DMS153 (cell line): ENCODE measurements around the gene GNPDA1.

Source experiments
- DNase-seq: peaks from one replicate; lab custom pipeline; 2025; lab: John Stamatoyannopoulos, UW

Gene GNPDA1

DNA sequence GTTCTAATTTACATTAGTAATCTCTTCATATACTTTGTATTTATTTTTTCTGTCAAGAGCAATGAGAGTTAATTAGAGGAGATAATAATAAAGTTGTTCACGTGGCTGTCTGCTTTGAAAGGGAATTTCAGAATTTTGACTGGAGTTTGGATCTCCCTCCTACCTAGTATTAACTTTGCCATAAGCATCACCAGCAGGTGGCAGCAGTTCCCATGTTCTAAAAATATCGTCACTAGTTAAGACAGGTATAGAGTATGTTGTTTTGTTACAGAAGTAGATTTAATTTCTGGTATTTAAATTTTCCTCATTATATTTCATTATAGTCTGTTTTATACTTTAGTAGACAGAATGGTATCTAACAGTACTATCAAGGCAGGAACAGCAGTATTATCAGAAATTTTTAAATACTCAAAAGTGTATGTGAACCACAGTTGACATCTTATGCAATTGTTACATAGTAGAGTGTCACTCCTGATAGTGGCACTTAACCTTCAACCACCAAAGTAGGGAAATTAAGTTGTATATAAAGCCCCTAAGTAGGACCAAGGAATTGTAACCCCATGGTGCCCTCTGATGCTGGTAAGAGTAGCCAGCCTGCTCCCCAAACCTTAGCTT, 20.4 kb downstream of the GNPDA1 start:
- DNase-seq = no peak

DNA sequence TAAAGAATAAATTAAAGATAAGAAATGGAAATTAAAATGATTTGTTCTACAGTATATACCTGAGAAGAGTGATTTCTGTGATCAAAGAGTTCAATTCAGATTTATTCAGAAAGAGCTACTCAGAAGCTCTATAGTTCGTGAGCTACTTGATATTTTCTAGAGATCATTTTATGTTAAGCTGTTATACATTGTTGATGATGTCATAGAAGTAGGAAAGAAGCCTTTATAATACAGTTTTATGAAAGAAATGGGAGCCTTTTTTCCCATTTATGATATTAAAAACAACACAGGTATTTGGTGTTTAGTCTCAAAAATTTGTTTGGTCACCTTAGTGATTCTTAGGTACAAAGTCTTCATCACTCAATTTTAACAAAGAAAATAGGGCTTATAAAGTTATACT, 23.1 kb downstream of the GNPDA1 start:
- DNase-seq = no peak

DNA sequence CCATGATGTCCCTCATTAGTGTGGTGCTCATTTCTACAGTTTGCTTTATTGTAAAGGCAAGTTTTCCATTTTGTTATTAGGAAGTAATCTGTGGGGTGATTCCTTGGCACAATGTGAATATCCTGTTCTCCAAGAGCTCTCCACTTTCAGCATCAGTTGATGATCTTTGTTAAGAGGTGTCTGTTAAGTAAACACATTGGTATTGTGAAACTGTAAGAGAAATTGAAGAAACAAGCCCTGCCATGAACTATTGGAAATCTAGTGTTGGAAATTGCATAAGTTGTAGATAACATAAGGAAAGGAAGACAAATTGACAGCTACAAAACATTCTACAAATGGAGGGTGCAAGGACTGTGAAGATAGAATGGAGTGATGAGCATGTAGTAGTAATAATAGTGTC, 26.8 kb downstream of the GNPDA1 start:
- no peak for DNase-seq

DNA sequence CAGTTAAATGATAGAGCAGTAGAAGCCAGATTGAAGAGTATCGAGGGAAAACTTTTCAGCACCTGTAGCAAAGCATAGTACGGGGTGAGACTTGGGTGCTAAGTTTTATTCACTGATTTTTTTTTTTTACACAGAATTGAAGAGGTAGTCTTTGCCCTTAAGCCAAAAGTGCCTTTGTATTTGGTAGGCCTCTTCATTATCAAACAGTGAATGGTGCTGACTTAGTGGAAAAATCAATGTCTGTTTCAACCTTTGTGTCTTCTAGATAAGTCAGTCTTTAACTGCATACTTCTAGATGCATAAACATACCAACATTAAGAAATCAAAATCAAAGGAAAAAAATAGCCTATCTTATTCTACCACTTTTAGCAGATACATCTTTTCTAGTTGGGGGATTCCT, 30.2 kb downstream of the GNPDA1 start:
- DNase-seq = no peak

DNA sequence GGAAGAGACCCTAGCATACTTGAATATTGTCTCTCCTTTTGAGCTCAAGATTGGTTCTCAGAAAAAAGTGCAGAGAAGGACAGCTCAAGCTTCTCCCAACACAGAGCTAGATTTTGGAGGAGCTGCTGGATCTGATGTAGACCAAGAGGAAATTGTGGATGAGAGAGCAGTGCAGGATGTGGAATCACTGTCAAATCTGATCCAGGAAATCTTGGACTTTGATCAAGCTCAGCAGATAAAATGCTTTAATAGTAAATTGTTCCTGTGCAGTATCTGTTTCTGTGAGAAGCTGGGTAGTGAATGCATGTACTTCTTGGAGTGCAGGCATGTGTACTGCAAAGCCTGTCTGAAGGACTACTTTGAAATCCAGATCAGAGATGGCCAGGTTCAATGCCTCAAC, 34.4 kb downstream of the GNPDA1 start:
- no peak for DNase-seq

DNA sequence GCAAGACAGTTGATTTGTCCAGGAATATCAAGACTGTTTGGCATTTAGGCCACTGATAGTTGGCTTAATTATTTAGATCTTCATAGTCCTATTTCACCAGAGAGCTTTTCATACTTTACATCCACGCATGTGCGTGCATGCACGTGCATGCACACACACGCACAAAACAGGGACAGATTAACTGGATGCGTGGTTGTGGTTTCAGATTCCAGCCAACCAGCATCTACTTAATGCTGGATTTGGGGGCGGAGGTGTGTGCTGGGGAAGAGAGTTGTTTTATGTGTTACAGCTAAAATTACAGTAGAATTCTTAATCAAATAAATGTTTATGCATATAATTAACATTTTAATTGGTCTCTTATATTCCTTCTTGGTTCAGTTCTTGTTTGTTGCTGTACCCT, 36.7 kb downstream of the GNPDA1 start:
- no peak for DNase-seq

DNA sequence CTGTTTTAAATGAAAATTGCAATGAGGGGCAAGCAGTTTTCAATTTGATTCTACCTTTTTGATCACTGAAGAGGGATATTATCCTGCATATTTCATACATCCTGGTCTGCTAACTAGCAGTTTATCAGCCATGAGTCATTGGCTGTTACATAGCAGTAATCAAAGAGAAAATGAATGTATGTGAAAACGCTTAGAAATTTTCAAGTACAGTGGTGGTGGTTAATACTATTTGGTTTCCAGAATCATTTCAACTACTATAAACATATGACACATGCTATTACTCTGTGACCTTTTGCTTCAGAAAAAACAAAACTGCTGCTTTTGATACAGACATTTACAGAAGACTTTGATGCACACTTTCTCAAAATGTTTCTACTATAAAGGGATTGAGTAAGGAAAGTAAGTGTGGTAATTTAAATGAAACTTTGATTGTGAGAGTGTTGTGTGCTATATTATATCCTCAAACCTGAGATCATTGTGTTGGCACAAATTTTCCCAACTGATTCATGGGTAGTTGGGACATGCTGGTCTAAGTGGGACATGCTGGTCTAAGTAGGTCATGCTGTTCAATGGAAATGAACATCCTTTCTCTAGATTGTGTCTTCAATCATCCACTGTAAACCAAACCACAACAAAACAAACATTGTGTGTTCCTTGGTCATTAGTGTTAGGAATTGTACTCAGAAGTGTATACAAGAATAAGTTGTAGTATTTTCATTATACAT, 38.8 kb downstream of the GNPDA1 start:
- no peak for DNase-seq

DNA sequence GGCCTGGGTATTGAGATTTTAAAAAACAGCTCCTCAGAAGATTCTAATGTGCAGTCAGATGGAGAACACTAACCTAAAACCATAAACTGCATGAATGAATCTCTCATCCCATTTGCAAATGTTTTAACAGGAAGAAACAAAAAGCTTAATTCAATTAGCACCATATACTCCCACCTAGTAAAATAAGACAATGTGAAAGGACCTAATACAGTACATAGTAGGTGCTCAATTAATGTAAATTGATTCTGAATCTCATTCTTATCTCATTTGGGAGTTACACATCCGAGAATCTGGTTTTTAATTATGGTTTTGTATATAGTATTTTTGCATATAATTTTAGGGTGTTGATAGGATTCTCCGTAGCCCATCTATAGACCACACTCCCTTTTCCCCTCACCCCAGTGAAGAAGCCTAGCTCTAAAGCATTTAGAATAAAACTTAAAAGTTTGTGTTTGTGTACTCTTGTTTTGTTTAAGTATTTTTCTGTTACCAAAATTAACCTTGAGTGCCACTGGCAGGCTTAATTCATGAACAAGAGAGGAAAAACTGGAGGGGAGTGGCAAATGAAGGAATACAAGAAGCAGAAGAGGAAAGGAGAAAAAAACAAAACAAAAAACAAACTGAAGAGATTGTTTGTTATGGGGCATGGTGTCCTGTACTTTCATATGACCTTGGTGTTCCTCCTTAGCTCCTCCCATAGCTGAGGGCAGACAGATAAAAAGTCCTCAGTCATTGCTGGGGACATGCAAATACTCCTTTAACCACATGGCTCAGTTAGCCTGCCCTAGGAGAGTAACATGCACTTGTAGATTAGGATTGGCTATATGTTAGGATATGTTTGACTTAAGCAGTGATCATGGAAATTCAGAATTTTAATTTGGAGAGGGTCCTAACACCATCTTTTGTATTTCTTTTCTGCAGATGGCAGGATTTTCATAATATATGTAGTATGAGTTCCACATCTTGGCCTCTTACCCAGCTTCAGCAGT, 42.8 kb downstream of the GNPDA1 start:
- no peak for DNase-seq

DNA sequence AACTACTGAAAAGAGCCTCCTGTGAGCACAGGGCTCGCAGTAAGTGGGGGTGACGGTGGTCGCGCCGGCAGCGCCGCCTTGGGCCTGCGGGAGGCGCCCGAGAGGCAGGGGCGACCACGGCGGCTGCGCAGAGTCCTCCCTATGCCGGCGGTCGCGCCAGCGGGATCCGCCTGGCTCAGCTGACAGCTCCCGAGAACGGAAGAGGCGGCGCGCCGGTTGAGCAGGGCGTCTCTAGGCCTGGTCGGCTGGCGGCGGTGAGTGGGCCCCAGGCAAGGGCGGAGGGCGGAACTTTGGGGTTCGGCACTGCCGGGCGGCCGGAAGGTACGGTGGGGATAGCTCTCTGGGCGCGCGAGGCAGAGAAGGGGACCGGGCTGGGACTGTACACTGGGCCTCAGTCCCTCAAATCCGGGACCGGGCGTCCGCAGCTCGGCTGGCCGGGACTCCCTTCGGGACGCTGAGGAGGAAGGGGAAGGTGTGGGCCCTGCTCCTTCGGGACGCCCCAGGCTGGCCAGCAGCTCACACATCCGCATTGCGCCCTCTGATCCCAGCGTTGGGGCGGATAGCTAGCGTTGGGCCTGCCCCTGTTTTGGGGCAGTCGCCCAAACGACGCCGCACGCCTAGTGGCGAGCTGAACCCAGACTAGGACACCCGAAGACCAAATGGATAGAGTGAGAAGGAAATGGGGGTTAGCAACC, 43.8 kb downstream of the GNPDA1 start, which contains the start of gene RNF14:
RNF14 (plus strand) TSS at position 192 of the 695 bp plus-strand sequence. CDS start 4,484 bp downstream, outside the sequence.
- peak; percentile 61 for DNase-seq

DNA sequence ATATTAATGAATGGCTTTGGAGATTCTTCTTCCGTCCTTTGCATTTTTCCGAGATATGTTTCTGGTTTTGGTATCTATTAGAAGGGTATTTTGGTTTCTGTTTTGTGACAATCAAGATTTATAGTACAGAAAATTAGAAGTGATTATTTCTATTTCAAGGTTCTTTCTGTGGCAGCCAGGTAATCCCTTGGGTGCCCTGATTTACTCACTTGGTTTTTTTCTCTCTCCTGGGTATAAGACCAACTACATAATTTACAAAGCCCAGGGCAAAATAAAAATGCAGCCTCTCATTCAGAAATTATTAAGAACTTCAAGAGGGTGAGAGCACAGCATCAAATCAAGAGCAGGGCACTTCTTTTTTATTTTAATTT, 45.9 kb downstream of the GNPDA1 start:
- DNase-seq = no peak

DNA sequence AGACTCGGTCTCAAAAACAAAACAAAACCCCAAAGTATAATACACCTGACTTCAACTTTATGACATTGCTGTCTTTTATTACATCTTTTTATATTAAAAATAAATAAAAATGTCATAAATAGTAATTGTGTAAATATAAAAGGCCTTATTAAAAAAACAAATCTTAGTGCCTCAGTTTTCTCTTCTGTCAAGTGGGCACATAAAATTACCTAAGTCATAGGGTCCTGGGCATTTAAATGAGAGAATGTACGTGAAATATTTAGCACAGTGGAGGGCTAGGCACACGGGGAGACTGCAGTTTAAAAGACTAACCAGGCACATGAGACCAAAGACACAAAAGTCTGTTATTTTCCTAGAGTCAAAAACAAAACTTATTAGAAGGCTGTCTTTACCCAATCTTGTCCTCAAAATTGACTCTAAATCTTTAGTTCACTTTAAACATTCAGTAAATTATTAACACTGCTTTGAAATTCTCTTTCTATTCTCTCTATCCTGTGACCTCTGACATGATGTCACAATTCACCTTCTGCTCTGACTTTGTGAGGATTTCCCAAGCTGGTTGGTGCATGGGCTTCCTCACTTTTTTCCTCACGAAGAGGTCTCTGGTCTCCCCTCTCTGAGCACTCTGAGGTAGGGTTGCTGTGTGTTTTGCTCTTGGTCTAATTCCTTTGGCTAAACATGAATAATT, 46.4 kb downstream of the GNPDA1 start:
- DNase-seq = no peak

DNA sequence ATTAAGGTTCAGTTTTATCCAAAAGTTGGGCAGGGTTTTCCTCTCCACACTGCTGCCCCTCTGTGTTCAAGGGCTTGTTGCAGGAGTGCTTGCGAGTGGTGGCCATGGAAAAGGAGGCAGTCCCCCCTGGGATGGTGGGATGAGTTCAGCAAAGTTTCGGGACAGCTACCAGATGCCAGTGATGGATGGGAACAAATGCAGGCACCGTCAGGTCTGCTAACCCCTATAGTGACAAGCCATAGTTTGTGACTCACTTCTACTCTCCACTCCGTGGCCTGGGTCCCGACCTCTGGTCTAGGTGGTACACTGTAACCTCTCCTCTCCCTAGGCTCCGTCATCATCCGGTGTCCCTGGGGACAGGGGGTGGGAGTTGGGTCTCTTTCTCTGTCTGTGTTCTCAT, 47.8 kb downstream of the GNPDA1 start:
- DNase-seq = no peak

DNA sequence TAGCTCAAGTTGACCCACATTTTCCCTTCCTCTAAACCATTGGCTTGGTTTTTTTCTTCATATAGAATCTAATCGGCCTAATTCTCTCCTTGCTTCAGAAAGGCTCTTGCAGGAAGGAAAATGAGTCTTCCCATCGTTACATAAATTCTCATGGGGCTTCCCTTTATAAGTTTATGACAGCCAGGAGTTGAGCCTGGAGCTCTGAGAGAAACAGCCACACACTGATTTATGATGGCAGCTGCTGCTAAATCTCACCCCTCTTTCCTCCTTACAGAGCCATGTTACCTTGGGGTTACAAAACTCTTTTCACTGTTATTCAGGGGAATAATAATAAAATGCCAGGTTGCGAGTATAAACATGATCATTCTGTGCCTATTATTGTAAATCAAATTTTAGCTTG, 49.1 kb downstream of the GNPDA1 start:
- no peak for DNase-seq

DNA sequence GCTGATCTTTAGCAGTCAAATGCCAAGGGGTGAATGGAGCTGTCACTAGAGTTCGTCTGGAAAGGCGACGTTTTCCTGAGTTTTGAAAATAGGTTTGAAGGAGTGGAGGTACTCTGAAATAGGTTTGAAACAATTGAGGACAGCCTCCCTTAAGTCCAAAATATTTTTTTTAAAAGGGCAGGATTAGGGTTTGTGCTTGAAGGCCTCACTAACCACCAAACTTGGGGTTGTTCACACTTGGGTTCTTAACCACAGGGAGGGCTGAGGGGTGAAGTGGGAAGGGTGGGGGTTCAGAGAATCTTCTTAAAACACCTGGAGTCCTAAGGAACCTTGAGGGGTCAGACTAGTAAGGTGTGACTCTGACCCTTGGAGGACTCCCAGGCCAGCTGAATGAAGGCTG, 51.4 kb downstream of the GNPDA1 start:
- DNase-seq = no peak

DNA sequence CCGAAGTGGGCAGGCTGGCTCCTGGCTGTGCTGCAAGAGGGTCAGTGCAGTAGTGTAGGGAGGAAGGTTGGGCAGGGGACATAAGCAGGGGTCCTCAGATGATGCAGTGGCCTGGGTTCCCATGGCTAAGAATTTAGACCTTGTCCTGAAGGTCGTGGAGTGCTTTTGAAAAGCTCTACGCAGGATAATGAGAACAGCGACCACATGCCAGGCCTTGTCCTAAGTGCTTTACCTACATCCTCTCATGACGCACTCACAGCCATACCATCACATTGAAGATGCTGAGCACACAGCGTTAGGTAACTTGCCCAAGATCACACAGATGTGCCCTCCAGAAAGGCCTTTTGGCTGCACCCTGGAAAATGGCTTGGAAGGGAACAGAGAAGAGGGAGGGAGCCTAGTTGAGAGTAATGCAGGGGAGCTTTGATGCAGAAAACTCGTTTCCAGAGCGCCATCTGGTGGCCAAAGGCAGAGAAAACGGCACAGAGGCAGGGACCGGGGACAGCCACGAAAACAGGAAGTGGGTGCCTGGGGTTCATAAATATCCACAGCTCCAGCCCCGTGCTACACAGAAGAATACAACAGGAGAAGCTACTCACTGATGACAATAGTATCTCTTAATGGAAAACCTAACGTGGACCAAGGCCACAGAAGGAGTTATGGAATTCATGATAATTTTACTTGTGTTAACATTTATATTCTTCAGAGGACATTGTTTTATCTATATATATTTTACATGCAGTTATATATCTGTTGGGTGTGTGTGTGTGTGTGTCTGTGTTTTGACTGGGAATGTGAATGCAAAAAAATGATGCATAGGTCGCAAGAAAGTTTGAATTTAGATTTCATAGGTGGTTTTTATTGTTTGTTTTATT, 52.1 kb downstream of the GNPDA1 start:
- peak; percentile 44 for DNase-seq

DNA sequence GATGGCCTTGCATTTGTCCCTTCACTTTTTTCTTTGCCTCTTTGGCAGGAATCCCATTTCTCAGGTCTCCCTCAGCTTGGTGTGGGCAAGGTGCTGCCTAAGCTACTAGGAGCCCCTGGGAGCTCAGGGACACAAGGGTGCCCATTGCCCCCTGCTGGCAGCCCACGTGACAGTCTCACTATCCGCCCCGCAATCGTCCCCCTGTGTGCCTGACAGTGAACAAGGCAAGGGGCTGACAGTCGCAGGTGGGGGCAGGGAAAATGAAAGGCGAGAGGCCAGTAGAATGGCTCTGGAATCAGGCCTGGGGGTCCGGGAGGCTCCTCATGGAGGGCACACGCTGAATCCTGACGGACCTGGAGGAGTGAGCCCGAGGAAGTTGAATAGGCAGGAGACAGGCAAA, 52.8 kb downstream of the GNPDA1 start:
- no peak for DNase-seq

DNA sequence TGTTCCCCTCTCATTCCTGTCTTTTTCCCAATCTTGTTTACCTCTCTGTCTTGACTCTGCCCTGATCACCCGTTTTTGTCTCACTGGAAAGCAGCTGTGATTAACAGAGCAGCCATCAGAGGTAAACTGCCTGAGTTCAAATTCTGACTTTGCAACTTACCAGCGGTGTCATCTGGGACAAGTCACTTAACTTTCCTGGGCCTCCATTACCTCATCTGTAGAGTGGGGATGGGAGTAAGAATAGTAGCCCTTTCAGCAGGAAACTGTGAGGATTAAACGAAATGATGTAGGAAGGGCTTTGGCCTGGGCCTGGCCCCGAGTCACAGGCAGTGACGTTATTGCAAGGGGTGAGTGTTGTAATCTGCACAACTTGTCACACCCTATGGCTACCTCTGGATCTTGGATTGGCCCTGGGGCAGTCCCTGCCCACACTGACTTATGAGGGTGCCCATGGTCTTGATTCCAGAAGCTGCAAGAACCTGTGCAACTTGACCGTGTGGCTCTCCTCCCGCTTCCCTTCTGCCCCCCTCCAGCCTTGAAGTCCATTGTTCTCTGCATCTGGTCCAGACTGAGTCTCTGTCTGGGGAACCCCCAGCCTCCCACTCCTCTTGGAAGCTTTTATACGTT, 54.2 kb downstream of the GNPDA1 start:
- DNase-seq = no peak

DNA sequence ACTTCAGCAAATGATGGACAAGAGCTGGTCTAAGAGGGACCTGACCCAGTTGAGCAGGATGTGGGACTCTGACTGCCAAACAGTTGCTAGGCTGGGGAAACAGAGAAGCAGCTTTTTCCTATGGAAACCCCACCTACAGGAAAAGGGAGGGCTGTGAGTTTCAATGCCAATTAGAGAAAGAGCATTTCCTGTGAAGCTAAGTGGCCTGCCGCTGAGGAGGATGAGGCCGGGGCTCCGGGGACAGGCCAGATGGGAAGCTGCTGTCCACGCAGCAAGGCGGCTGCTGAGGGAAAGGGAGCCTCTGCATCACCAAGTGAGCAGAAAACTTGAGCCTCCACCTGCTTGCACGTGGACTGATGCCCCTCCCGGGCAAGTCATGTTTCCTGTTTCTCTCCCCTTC, 54.7 kb downstream of the GNPDA1 start, which contains the start of gene PCDH12:
PCDH12 (minus strand) TSS at position 90 of the 400 bp plus-strand sequence. CDS start 351 bp downstream, outside the sequence.
- DNase-seq = peak; percentile 44

DNA sequence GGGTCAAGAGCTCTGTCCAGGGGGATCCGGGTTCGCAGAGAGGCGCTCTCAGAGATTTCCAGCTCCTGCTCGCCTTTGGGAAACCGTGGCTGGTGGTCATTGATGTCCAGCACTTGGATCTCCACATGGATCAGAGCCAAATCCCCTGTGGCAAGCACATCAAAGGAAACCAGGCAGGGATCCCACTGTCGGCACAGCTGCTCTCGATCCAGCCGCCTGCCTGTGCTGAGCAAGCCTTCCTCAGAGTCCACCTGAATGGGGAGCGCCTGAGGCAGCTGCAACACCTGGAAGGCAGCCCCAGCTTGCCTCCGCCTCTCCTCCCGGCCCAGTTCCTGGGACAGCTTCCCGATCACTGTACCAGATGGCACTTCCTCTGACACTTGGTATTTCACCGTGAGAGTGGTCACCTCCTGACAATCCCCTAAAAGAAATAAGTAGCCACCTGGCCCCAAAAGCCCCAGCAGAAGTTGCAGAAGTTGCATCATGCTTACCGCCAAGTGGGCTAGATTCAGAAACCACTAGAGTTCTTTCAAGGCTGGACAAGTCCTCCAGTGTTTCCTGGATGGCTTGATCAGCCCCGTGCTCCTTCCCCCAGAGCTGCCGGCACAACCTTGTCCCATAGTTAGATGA, 55.3 kb downstream of the GNPDA1 start:
- no peak for DNase-seq
